Amniotic stem cell (primary cell): ENCODE measurements around the gene RRAD.

Source experiments
- DNase-seq: peaks from one replicate; lab custom pipeline; 2025; lab: John Stamatoyannopoulos, UW

RRAD gene

DNA sequence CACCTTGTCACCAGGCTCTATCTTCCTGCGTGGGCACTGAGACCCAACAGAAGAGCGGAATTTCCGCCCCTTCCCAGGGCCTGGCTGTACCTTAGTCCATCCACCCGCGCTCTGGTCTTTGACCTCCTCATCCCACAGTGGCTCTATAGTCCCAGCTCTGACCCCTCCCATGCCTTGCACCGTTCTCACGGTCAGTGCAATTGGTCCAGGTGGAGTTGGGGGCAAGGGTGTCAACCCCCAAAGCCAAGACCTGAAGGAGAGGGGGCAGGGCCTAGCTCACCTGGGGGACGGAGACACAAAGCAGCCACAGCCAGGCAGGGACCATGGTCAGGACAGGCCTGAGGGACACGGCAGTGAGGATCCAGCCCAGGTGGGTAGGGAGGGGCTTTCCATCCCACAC lies 7.6 kb downstream of the RRAD start:
- no peak for DNase-seq

DNA sequence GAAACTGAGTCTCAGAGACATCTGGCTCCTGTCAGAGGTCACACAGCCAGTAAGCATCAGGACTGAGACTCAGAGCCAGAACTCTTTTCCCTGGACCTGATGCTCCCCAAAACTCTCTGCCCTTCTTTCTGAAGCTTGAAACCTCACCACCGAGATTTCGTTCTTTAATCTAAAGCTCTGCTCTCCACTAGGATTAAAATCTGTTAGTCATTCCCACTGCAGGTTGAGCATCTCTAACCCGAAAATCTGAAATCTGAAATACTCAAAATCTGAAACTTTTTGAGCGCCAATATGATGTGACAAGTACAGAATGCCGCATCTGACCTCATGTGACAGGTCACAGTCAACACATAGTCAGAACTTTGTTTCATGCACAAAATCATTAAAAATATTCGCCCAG lies 8.8 kb downstream of the RRAD start:
- DNase-seq = no peak

DNA sequence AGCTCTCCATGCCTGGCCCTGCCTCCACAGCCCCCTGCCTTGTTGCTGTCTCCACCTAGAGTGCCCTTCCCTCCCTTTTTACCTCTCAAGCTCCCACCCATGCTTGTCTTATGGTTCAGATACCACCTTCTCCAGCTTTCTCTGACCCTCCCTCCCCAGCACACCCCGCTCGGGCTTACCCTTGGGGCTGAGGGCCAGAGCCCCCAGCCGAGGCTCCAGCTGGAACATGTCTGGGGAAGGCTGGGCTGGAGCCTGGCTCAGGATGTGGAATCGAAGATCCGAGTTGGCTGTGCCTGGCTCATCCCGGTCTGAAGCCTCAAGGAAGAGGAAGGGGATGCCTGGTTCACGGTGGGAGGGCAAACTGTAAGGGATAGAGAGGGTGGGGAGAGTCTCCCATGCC lies 10.3 kb downstream of the RRAD start:
- no peak for DNase-seq

DNA sequence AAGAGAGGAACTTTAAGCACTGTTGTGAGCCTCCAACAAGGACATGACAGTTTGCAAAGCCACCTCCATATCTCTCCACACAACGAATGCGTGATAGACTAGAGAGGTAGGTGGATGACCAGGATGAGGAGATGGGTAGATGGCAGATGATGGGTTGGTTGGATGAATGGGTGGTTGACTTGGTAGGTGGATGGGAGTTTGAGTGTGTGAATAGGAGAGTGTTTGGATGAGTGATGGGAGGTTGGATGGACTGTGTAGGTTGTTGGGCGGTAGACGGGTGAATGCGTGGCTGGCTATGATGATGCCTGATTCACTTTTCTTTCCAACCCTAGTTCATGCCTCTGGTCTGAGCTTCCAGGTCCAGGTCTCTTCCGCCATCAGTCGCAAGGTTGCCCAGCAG lies 10.8 kb downstream of the RRAD start:
- no peak for DNase-seq

DNA sequence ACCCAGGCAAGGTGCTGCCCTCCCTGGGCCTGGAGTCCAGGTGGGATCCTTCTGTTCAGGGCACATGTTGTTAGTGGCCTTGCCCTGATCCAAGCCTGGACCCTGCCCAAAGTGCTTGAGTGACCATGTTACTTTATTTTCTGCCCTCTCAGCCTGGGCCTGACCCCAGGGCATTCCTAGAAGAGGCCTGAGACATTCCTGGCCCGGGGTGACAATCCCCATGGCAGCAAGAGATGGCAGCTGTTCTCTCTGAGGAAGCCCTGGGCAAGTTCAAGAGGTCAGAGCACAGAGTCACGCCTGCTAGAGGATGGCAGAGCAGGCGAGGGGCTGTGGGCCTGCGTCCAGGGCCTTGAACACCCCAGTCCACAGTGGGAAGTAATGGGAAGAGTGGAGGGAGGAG lies 11.6 kb downstream of the RRAD start:
- no peak for DNase-seq

DNA sequence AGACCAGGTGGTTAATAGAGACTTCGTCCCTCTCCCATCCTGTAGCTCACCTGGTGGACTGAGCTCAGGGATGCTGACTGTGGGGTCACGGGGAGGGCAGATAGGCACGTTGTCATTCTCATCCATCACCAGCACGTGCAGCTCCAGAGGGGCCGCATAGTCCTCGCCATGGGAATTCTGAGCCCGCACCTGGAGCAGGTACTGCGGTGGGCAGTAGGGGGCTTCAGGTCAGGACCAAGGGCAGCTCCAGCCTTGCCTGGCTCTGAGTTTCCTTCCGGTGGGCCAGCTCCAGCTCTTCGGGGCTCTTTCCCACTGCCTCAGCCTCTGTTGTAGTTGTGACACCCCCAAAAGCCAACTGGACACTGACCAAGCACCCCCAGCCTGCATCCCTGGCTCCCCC lies 12.3 kb downstream of the RRAD start:
- no peak for DNase-seq

DNA sequence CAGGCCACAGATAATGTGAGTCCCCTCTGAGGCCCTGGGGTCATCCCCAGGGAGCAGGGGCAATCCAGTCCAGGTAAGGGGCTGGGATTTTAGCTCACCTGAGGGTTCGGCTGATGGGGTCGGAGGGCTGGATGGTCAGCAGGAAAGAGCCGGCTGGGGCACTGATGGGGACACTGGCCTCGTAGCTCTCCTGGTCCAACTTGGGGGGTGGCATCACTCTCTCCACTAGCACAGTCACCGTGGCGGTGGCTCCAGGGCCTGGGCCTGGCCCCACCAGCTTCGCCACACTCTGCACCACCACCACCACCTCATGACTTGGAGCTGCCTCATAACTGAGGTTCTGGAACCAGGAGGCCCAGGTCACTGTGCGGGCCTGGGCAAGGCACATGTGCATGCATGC lies 13.5 kb downstream of the RRAD start:
- no peak for DNase-seq

DNA sequence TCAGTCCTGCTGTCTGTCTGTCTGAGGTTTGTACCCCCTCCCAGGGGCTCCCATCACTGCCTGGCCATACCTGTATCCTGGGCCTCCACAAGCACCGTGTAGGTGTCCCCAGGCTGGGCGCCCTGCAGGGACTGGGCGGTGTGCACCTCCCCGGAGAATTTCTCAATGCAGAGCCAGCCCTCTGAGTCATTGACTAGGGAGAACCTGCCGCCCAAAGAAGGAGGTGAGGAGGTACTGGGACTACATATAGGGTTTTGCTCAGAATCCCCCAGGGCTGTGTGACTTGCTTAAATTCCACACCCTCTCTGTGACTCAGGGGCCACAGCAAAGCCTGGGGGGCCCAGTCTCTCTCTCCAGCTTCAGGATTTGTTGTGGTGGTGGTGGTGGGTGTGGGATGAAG lies 14.2 kb downstream of the RRAD start:
- DNase-seq = no peak

DNA sequence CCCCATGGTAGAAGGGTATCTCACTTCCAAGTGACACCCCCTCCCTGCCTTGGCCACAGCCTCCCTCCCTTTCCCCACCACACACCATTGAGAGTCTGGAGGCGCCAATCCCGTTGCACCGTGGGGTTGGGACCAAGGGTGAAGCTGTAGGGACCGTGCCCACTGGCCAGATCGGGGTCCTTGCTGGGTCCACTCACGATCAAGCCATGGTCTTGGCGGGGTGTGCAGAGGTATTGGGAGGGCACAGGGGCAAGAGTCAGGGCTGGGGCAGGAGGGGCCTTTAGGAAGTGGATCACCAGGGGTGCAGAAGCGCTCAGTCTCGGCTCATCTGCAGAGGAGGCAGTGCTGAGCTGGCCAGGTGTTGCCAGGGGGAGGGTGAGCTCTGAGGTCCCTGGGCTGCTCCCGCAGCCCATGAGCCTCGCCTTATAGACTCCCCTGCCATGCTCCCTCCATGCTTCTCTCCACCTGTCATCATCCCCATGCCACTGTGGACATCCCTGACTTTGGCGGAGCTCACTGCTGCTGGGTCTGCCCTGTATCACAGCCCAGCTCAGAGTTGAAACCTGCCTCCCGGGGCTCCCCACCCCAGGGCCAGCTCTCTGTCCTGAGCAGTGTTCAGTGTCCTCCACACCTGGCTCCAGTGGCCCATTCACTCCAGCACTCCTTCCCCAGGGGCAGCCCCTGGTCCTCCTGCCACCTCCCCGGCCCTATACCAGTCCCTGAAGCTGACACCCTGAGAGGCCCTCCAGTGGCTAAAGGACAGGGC lies 15.0 kb downstream of the RRAD start:
- DNase-seq = no peak

DNA sequence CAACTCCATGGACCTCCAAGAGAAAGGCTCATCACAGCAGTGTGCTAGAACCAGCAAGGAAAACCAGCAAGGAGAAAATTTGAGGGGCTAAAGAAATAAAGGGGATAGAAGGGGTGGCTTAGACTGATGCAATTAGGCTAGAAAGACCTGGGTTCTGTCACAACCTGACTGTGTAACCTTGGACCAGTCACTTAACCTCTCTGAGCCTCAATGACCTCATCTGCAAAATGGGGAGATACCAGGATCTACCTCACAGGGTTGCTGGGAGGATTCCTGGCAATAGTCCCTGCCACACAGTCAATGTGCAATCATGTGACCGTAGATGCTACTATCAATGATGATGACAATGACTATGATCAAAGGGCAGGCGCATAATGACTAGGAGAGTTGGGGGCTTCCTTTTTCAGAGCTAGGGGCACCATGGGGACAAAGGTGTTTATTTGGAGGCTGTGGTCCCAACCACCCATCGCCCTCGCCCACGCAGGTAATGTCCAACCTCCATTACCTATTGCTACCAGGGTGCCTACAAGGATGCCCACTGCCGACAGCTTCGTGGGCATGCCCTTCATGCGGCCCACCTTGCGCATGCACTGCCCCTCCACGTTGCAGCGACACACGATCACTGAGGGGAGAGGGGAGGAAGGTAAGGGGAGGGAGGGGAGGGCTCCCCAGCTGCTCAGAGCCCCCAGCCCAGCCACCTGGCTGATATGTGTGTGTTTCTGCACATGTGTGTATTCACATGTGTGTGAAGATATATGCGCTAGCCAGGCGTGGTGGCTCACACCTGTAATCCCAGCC lies 16.4 kb downstream of the RRAD start:
- no peak for DNase-seq

DNA sequence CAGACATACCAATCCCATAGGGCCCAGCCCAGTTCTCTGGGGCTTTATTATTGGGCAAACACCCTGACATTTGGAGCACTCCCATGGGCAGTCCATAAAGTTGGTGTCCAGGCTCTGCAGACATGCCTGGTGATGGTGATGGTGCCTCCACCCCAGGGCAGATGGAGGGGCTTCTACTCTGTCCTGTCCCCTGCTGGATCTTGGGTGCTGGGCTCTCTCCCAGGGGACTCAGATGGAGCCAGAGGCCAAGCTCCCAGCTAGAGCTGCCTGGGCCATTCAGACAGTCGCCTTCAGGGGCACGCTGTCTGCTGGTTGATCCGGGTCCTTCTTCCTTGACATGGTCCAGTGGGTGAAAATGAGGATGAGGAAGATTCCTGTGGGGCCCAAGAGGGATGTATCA lies 17.2 kb downstream of the RRAD start:
- DNase-seq = no peak

DNA sequence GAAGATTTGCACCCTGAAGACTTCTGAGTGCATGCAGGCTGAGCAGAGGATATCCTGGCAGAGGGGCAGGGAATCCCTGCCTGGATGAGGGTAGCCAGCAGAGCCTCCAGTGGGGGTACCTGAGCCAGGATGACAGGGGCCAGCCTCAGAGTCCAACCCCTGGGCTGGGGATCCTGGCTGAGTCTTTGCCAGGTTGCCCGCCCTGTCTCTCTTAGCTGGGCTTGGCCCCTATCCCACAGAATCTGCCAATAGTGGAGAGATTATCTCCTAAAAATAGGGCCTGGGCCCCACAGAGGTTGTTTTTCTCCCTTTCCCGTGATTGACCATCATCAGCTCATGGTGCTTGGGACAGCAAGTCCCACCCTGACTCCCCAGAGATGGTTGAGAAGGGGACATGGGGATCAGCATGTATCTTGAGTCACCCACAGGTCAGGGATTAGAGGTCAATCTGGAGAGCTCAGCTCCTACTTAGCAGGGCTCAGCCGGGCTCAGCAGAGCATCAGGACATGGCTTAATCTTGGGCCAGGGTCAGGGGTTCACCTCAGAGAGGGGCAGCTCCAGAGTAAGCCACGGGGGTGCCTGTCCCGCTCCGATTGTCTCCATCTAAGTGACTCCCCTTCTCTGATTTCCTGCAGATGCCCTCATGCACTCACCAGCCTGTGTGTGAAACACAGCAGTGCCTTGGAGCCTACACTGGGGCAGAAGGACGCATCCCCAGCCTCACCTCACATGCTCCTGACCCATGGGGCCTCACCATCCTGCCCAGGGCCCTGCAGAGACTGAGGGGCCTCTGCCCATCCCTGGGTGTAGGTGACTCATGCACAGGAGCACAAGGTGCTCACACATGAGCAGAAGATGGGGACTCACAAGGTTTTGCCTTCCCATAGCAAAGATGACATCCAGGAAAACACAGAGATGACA lies 18.2 kb downstream of the RRAD start:
- DNase-seq = no peak

DNA sequence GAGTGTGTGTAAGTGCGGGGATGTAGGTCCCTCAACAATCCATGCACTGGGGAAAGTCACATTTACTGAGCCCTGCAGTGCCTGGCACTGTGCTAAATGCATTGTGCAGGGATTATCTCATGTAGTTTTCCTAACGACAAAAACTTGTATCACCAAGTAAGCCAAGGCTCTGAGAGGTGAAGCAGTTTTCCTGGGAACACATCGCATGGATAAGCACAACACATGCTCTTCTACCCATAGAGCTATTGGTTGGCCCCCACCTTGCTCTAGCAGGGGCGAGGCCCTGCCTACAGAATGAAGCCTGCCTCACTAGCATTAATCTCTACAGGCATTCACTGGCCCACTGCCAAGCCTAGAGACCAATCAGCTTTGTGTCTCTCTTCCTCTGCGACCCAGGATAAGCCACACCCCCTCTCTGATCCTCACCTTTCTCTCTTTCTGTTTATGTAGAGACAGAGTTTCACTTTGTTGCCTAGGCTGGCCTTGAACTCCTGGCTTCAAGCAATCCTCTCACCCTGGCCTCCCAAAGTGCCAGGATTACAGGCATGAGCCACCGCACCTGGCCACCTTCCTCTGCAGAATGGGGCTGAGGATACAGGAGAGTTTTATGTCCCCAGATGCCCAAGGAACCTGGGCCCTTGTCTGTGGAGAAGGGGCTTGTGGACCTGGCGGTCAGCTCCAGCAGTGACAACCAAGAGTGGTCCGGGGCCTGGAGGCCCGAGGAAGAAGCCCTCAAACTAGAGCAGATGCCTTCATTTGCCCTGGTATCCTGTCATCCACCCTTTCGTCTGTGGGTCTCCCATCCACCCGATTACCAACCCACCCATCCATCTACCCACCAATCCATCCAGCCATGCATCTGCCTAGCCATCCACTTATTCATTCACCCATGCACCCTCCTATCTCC lies 19.4 kb downstream of the RRAD start:
- DNase-seq = no peak

DNA sequence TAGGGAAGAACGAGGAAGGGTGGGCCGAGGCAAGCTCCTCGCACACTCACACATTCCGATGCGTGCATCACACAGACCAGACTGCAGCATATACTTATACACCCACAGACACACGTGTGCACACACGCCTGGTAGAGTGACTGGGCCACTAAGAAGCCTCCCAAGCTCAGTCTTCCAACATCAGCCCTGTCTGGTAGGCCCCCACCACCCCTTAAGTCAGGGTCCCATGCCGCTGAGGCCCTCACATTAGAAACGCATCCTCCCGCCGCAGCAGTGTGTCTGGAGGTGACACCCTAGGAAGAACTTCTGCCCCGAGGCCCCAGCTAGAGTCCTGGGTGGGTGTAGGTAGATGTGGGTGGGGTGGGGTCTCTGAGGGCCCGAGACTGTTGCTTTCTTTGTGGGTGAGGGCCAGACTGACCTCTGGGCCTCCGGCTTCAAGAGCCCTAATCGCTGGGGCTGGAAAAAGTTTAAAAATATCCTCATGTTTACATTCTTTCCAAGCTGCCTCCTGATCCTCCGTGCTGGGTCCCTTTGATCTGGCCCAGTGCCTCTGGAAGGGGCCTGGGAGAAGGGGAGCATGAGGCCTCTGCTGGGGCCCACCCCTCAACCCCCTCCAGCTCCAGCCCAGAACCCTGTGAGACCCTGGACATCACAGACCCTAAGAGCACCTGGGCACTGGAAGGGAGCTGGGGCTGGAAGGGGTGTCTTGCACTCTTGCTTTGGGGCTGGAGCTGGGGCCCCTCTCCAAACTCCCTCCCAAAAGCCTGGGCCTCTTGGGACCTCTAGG lies 20.3 kb downstream of the RRAD start:
- no peak for DNase-seq

DNA sequence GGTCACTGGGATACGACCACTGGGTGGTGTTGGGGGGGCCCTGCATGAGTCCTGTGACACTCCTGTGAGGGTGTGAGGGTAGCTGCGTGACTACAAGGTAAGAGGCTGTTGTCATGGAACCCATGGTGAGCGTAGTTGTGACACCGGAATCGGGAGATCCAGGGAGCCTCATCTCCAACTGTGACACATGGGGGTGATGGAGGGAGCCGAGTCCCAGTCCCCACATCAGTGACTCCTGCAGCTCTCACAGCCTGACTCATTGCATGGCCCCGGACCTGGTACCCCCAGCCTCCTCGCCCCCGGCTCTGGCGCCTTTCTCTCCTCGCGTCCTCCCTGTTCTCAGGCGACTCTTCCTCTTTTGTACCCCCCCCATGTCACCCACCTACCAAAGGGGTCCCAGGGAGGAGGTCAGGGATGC lies 20.9 kb downstream of the RRAD start:
- DNase-seq = no peak

DNA sequence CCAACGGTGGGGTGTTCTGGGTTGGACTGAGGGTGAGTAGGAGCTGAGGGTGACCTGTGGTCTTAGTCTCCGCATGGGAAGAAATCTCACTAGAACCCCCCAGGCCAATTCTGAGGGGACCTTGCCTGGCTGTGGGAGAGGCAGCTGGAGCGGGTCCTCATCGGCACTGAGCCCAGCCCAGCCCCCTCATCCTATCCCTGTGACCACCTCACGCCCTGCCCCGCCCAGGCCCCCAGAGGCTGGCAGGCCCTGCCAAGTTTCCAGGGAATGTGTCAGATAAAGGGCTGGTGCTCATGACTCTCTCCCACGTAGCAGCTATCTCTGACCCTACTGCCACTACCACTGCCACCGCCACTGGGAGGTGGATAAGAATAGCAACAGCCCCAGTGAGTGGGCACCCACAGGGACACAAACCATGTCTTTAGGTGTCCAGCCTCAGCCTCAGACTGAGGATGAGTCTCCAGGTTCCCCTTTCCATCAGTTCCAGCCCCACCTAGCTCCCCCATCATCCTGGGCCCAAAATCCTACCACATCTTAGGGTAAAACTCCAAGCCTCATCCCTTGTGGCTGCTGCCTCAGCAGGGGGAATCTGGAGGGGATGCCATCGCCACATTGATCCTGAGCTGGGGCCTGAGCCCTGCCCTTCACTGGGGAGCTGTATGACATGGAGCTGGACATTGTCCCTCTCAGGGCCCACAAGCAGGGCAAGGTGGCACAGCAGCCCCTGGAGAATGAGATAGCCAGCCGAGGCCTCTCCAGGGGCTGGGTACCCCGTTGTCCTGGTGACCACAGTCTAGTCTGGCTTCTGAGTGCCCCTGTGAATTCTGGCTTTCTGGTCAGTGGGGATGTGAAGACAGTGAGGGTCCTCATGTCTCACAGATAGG lies 21.5 kb downstream of the RRAD start:
- DNase-seq = no peak

DNA sequence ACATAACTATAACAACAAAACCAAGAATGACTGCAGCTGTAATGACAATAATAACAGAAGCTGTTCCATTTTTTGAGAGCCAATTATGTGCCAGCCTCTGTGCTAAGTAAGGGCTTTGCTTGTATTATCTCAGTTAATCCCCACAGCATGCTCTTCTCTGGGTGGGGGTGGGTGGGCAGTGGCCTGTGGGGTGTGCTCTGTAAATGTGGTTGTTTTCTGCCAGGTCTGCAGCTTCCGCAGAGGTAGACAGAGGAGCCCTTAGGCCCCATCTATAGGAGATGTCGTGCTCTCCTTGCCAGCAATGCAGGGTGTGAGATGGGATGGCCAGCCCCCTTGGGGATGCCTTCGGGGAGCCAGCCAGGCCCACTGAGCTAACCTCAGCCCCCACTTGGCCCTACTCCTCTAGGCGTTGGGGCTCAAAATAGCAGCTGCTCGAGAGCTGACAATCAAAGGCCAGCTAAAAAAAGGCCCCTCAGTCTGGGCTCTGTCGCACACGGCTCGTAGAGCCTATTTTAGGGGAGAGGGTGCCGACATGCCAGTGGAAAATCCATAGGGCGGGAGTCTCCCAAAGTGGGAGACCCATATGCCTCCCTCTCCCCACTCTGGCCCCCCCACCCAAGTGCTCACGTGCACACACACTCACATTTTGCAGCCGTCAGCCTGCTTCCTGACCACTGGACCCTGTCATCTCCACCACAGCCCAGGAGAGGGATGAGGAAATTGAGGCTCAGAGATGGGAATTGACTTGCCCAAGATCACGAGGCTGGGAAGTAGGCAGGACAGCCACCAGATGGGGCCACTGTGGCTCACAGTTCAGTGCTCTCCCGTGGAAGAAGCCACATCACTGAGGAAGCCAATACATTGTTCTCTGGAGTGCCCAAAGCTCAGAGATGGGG lies 22.4 kb downstream of the RRAD start:
- DNase-seq = no peak

DNA sequence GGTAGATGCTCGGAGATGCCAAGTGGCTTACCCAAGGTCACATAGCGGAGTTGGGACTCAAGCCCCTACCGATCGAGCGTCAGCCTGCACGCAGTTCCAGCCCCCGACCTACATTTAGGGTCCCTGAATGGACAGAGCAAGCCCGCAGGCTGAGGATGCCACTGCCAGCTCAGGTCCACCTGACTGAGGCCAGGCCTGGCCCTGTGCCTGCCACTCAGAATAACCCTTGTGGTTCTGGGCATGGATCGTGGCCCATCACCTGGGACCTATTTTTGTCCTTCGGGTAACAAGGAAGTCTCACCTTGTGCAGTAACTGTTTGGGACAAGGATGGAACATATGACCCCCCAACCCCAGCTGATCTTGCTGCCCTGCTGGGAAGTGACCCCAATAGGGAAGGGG lies 23.7 kb downstream of the RRAD start:
- DNase-seq = no peak
